SH-SY5Y (cell line): ENCODE measurements around the gene FOXN3.

Experiments used
- GATA2 ChIP-seq: IDR thresholded peaks from 2 replicates; pipeline ENCODE4 v1.6.1; 2011; ENCODE audit warnings: mild to moderate bottlenecking, low read depth, low read length
- GATA3 ChIP-seq: IDR thresholded peaks from 2 replicates; pipeline ENCODE4 v1.6.1; 2011; ENCODE audit warnings: low read depth, mild to moderate bottlenecking, low read length, moderate library complexity

GRCh38 chr14:89435892-89436656, 19.0 kb upstream of the FOXN3 start:
- no peak for TF ChIP-seq GATA2
- TF ChIP-seq GATA3, result no peak
